ENCODE measurements around the gene THADA.

- TF ChIP-seq POLR2A (IDR thresholded peaks at IDR 0.05) (no peak), CTCF (IDR thresholded peaks at IDR 0.05) (no peak), POLR2AphosphoS5 (IDR thresholded peaks at IDR 0.05) (no peak)
These were observed 336.3 kb downstream of the THADA start for GRCh38 chr2:43259512-43259911.
